NCI-H2029 treated with DMSO at 0.1 percent for 48 hours (cell line): Measurements from ENCODE around the gene KLC3.
"Not testable (repeated sequence)": the region's sequence is repeated elsewhere in the genome, so short reads cannot be mapped to it uniquely, and the experiment has no call there.

Experiments used
- DNase-seq: peaks from one replicate; lab custom pipeline; 2025; lab: John Stamatoyannopoulos, UW

KLC3 gene

GRCh38 chr19:45340232-45340898 is at the start of gene KLC3:
Gene KLC3, plus strand, starts transcription at chr19:45340750. Its CDS starts 4,792 bp downstream, at chr19:45345542.
- DNase-seq: no peak

- no peak for DNase-seq
Observed at GRCh38 chr19:45291834-45292233, 48.7 kb upstream of the KLC3 start.

GRCh38 chr19:45293682-45294081 is 46.9 kb upstream of the KLC3 start:
- DNase-seq: no peak

GRCh38 chr19:45294291-45295029 is 46.1 kb upstream of the KLC3 start:
- peak; percentile 3 for DNase-seq

GRCh38 chr19:45295873-45296272 is 44.7 kb upstream of the KLC3 start:
- no peak for DNase-seq

- DNase-seq: no peak
Observed at GRCh38 chr19:45296355-45296754, 44.2 kb upstream of the KLC3 start.

- no peak for DNase-seq
Observed at GRCh38 chr19:45297674-45298073, 42.9 kb upstream of the KLC3 start.

- no peak for DNase-seq
Observed at GRCh38 chr19:45298264-45298663, 42.3 kb upstream of the KLC3 start.

- no peak for DNase-seq
Observed at GRCh38 chr19:45299719-45300118, 40.8 kb upstream of the KLC3 start.

- no peak for DNase-seq
Observed at GRCh38 chr19:45302416-45302815, 38.1 kb upstream of the KLC3 start.

GRCh38 chr19:45303269-45304060 is 37.1 kb upstream of the KLC3 start:
- DNase-seq: no peak

- no peak for DNase-seq
Observed at GRCh38 chr19:45304141-45304926, 36.2 kb upstream of the KLC3 start.

- no peak for DNase-seq
Observed at GRCh38 chr19:45305007-45305406, 35.5 kb upstream of the KLC3 start.

- DNase-seq: no peak
Observed at GRCh38 chr19:45305421-45305820, 35.1 kb upstream of the KLC3 start.

GRCh38 chr19:45306040-45306439 is 34.5 kb upstream of the KLC3 start:
- no peak for DNase-seq

- peak; percentile 78 for DNase-seq
Observed at GRCh38 chr19:45306518-45307027, 34.0 kb upstream of the KLC3 start.

- DNase-seq: no peak
Observed at GRCh38 chr19:45307361-45307760, 33.2 kb upstream of the KLC3 start.

GRCh38 chr19:45309322-45309721 is 31.2 kb upstream of the KLC3 start:
- not testable (repeated sequence) for DNase-seq

- DNase-seq: no peak
Observed at GRCh38 chr19:45311621-45312020, 28.9 kb upstream of the KLC3 start.

- DNase-seq: not testable (repeated sequence)
Observed at GRCh38 chr19:45312285-45312684, 28.3 kb upstream of the KLC3 start.

GRCh38 chr19:45314708-45315245 is 25.8 kb upstream of the KLC3 start:
- no peak for DNase-seq
